H9 (cell line): Measurements from ENCODE around the gene KIF3B. TPM values are rescaled to one million over a fixed set of nuclear protein-coding genes. Genes with fewer than 3 reads are reported as not detected.
A peak's percentile ranks its signal among the peaks of the same experiment; 100 is the strongest.

Source experiments
- DNase-seq: peaks from one replicate; pipeline ENCODE4 v3.0.0-alpha.2; 2017
- H2AFZ ChIP-seq: one replicate; pipeline ENCODE4 v1.6.1; 2013; ENCODE audit warnings: mild to moderate bottlenecking, low read length, control low read depth, moderate library complexity
- H2AK5ac ChIP-seq: 2 replicates; pipeline ENCODE4 v1.6.1; 2013; ENCODE audit warnings: low read length, control low read depth, mixed read lengths; ENCODE audit not compliant: insufficient read length
- H2BK120ac ChIP-seq: one replicate; pipeline ENCODE4 v1.6.1; 2013; ENCODE audit warnings: low read depth, mild to moderate bottlenecking, low read length, control low read depth, inconsistent platforms; ENCODE audit not compliant: poor library complexity, severe bottlenecking
- H2BK12ac ChIP-seq: 2 replicates; pipeline ENCODE4 v1.6.1; 2013; ENCODE audit warnings: low read length, control low read depth, mixed read lengths, low read depth; ENCODE audit not compliant: insufficient read length
- H2BK15ac ChIP-seq: 2 replicates; pipeline ENCODE4 v1.6.1; 2013; ENCODE audit warnings: low read depth, low read length, control low read depth
- H2BK20ac ChIP-seq: one replicate; pipeline ENCODE4 v1.6.1; 2013; ENCODE audit warnings: low read depth, mild to moderate bottlenecking, low read length, control low read depth, inconsistent platforms; ENCODE audit not compliant: poor library complexity, severe bottlenecking
- H2BK5ac ChIP-seq: 2 replicates; pipeline ENCODE4 v1.6.1; 2013; ENCODE audit warnings: low read length, control low read depth, mixed read lengths; ENCODE audit not compliant: insufficient read length
- H3K14ac ChIP-seq: 2 replicates; pipeline ENCODE4 v1.6.1; 2013; ENCODE audit warnings: low read length, control low read depth; ENCODE audit not compliant: insufficient read depth
- H3K18ac ChIP-seq: 2 replicates; pipeline ENCODE4 v1.6.1; 2013; ENCODE audit warnings: low read depth, mild to moderate bottlenecking, mixed read lengths, low read length, control low read depth; ENCODE audit not compliant: insufficient read length
- H3K23ac ChIP-seq: 2 replicates; pipeline ENCODE4 v1.6.1; 2013; ENCODE audit warnings: low read length, control low read depth, mixed read lengths, low read depth; ENCODE audit not compliant: insufficient read length
- H3K23me2 ChIP-seq: 2 replicates; pipeline ENCODE4 v1.6.1; 2013; ENCODE audit warnings: low read depth, mild to moderate bottlenecking, mixed read lengths, low read length, control low read depth; ENCODE audit not compliant: insufficient read length, poor library complexity, severe bottlenecking
- H3K27ac ChIP-seq: 2 replicates; pipeline ENCODE4 v1.5.1; 2013; ENCODE audit warnings: low read length, control low read depth, mixed read lengths, low read depth; ENCODE audit not compliant: insufficient read length
- H3K27me3 ChIP-seq: 2 replicates; pipeline ENCODE4 v1.6.1; 2013; ENCODE audit warnings: low read length, control low read depth, inconsistent platforms; ENCODE audit not compliant: insufficient read depth
- H3K4ac ChIP-seq: 2 replicates; pipeline ENCODE4 v1.6.1; 2013; ENCODE audit warnings: low read depth, mild to moderate bottlenecking, control low read depth, inconsistent platforms, low read length, moderate library complexity
- H3K4me1 ChIP-seq: 2 replicates; pipeline ENCODE4 v1.6.1; 2013; ENCODE audit warnings: low read length, control low read depth, inconsistent platforms; ENCODE audit not compliant: insufficient read depth
- H3K4me2 ChIP-seq: 2 replicates; pipeline ENCODE4 v1.6.1; 2013; ENCODE audit warnings: low read length, control low read depth, mixed read lengths; ENCODE audit not compliant: insufficient read length, insufficient read depth
- H3K56ac ChIP-seq: 2 replicates; pipeline ENCODE4 v1.6.1; 2013; ENCODE audit warnings: low read depth, mild to moderate bottlenecking, mixed read lengths, low read length, control low read depth; ENCODE audit not compliant: insufficient read length
- H3K79me1 ChIP-seq: 2 replicates; pipeline ENCODE4 v1.6.1; 2013; ENCODE audit warnings: low read depth, mild to moderate bottlenecking, moderate library complexity, low read length, control low read depth, inconsistent platforms; ENCODE audit not compliant: insufficient read depth, poor library complexity, severe bottlenecking
- H3K79me2 ChIP-seq: 2 replicates; pipeline ENCODE4 v1.6.1; 2013; ENCODE audit warnings: low read length, control low read depth, inconsistent platforms; ENCODE audit not compliant: insufficient read depth
- H3K9ac ChIP-seq: 2 replicates; pipeline ENCODE4 v1.6.1; 2013; ENCODE audit warnings: low read length, control low read depth, mixed read lengths; ENCODE audit not compliant: insufficient read length; ENCODE audit errors: extremely low read depth
- H3K9me3 ChIP-seq: one replicate; pipeline ENCODE4 v1.6.1; 2013; ENCODE audit warnings: low read depth, low read length, inconsistent platforms; ENCODE audit not compliant: control insufficient read depth
- H3T11ph ChIP-seq: one replicate; pipeline ENCODE4 v1.6.1; 2013; ENCODE audit warnings: mild to moderate bottlenecking, low read length, control low read depth, inconsistent platforms
- H4K20me1 ChIP-seq: one replicate; pipeline ENCODE4 v1.6.1; 2013; ENCODE audit not compliant: control insufficient read depth, insufficient read length, insufficient read depth
- H4K5ac ChIP-seq: 2 replicates; pipeline ENCODE4 v1.6.1; 2013; ENCODE audit warnings: low read depth, mild to moderate bottlenecking, mixed read lengths, low read length, control low read depth; ENCODE audit not compliant: insufficient read length
- H4K8ac ChIP-seq: replicated peaks from 2 replicates; pipeline ENCODE4 v1.6.1; 2013; ENCODE audit warnings: low read length, control low read depth, mixed read lengths, low read depth; ENCODE audit not compliant: insufficient read length
- H4K91ac ChIP-seq: 2 replicates; pipeline ENCODE4 v1.6.1; 2013; ENCODE audit warnings: low read depth, mild to moderate bottlenecking, moderate library complexity, mixed read lengths, low read length, control low read depth; ENCODE audit not compliant: insufficient read length
- H3K27ac Mint-ChIP-seq, 3 experiments: 2 replicates in 2 of 3; 3 replicates in 1 of 3; pipeline ENCODE4 v1.8.0; 2020 to 2021; ENCODE audit warnings: mixed read lengths in 3 of 3, mild to moderate bottlenecking in 1 of 3, moderate library complexity in 1 of 3
- H3K27me3 Mint-ChIP-seq: 2 replicates; pipeline ENCODE4 v1.8.0; 2021; ENCODE audit warnings: low read depth, mild to moderate bottlenecking, moderate library complexity, mixed read lengths
- H3K36me3 Mint-ChIP-seq, 3 experiments: 2 replicates in 2 of 3; 3 replicates in 1 of 3; pipeline ENCODE4 v1.8.0; 2020 to 2021; ENCODE audit warnings: low read depth in 3 of 3, mixed read lengths in 3 of 3; ENCODE audit not compliant: insufficient read depth in 1 of 3
- H3K4me1 Mint-ChIP-seq, 2 experiments: 2 replicates each; pipeline ENCODE4 v1.8.0; 2020; ENCODE audit warnings: mixed read lengths in 2 of 2
- H3K4me3 Mint-ChIP-seq, 2 experiments: 2 replicates in 1 of 2; 3 replicates in 1 of 2; pipeline ENCODE4 v1.8.0; 2020 to 2021; ENCODE audit warnings: mild to moderate bottlenecking in 2 of 2, mixed read lengths in 2 of 2, moderate library complexity in 1 of 2
- H3K9me3 Mint-ChIP-seq, 2 experiments: 2 replicates in 1 of 2; 3 replicates in 1 of 2; pipeline ENCODE4 v1.8.0; 2020; ENCODE audit warnings: mild to moderate bottlenecking in 2 of 2, mixed read lengths in 2 of 2, moderate library complexity in 1 of 2
- CTCF ChIP-seq: fragments of 200-600 bp; sonication (generic); conservative IDR thresholded peaks from 3 replicates; pipeline ENCODE4 v1.8.0; 2021; ENCODE audit warnings: antibody characterized with exemption, mild to moderate bottlenecking
- WGBS: extraction: QIAGEN DNeasy Blood & Tissue Kit; methylation state at CpG from one replicate; pipeline ENCODE4 v1.1.7; 2013; ENCODE audit warnings: missing lambda C conversion rate, low lambda C conversion rate, mixed read lengths; ENCODE audit not compliant: insufficient read length; ENCODE audit errors: extremely low coverage; 5-methylcytosine and 5-hydroxymethylcytosine counted together
- long read RNA-seq: library from polyadenylated mRNA; unstranded; transcript quantifications from one replicate; pipeline ENCODE4 v2.0.0, GENCODE V29; 2020
- total RNA-seq: library from RNA; stranded (reverse); gene quantifications from 2 replicates; pipeline ENCODE4 v1.2.1, GENCODE V29; 2021

Gene KIF3B
- total RNA-seq, result 28.3 and 29.7 TPM in 2 replicates
- long read RNA-seq, full-length matches to known transcripts, result 2 of 23 reads
- long read RNA-seq, partial matches to known transcripts, result 14 of 23 reads
- long read RNA-seq, other reads (novel, unspliced or antisense), result 7 of 23 reads

- H3K4me1 Mint-ChIP-seq, result peaks cover 12 to 13% of the 10 kb centered on the region in 2 experiments
- Histone ChIP-seq H3K14ac (peak within 1 kb of the TSS; percentile 9; the same call in 1 of the 2 replicates), H2BK120ac (no peak within 1 kb of the TSS), H2AFZ (peak within 1 kb of the TSS; percentile 90), H4K91ac (no peak within 1 kb of the TSS), H3K27ac (no peak within 1 kb of the TSS), H2BK12ac (no peak within 1 kb of the TSS), H2AK5ac (no peak within 1 kb of the TSS), H3K23me2 (peaks cover 3% of the 10 kb centered on the region), H3K18ac (peak within 1 kb of the TSS; percentile 37), H2BK15ac (no peak within 1 kb of the TSS), H2BK5ac (no peak within 1 kb of the TSS), H3K4me1 (no peaks in the 10 kb centered on the region), H4K5ac (no peak within 1 kb of the TSS), H3K56ac (no peak within 1 kb of the TSS), H3K79me2 (no peaks in the 10 kb centered on the region), H4K20me1 (no peaks in the 10 kb centered on the region), H3K4me2 (peak within 1 kb of the TSS; percentile 67), H3T11ph (no peak within 1 kb of the TSS), H2BK20ac (no peak within 1 kb of the TSS), H4K8ac (no peak within 1 kb of the TSS), H3K79me1 (no peaks in the 10 kb centered on the region), H3K9me3 (no peaks in the 10 kb centered on the region), H3K9ac (peak within 1 kb of the TSS; percentile 5), H3K27me3 (no peaks in the 10 kb centered on the region), H3K4ac (no peak within 1 kb of the TSS), H3K23ac (no peak within 1 kb of the TSS)
- no peaks in the 10 kb centered on the region for H3K36me3 Mint-ChIP-seq
- peak; percentile 92 for DNase-seq
- no CpG with 5 or more reads among the region's 62 CpGs for WGBS
- no peak for TF ChIP-seq CTCF
- H3K9me3 Mint-ChIP-seq, result no peaks in the 10 kb centered on the region
- peaks cover 12% of the 10 kb centered on the region for H3K27me3 Mint-ChIP-seq
- H3K4me3 Mint-ChIP-seq, result peak within 1 kb of the TSS; percentile 83 to 87
- peak within 1 kb of the TSS in 2 of 3 experiments; percentile 63 to 92; a peak in 3 of 7 replicates for H3K27ac Mint-ChIP-seq
Measured at GRCh38 chr20:32277361-32278198, at the start of gene KIF3B. TSS of gene KIF3B (plus strand) at chr20:32277651. CDS start at chr20:32309778, 32,127 bp downstream.
